ENCODE measurements around the gene ARID5B.
A peak's percentile ranks its signal among the peaks of the same experiment; 100 is the strongest.

The ARID5B gene

GRCh38 chr10:61895898-61896600 lies 5.5 kb upstream of the ARID5B start:
- in situ Hi-C loops (cut with HindIII; ENCODE audit: low sequenced_read_pairs): no loop called here
- no peak for TF ChIP-seq CTCF (IDR thresholded peaks at IDR 0.05; ENCODE audit: low read depth, low read length, missing control alignments)
- no peak overlapping the region for H3K4me3 ChIP-seq (ENCODE audit: low read depth, low read length)
- no peak for DNase-seq (ENCODE audit: low read depth)

- in situ Hi-C loops (cut with HindIII; ENCODE audit: low sequenced_read_pairs): no loop called here
- DNase-seq (ENCODE audit: low read depth): no peak
- H3K4me3 ChIP-seq (ENCODE audit: low read depth, low read length): peak overlapping the region; percentile 32
- peak; percentile 69 for TF ChIP-seq CTCF (IDR thresholded peaks at IDR 0.05; ENCODE audit: low read depth, low read length, missing control alignments)
Observed at GRCh38 chr10:61896854-61897661, 4.4 kb upstream of the ARID5B start.

- in situ Hi-C loops (cut with HindIII; ENCODE audit: low sequenced_read_pairs): no loop called here
- no peak for DNase-seq (ENCODE audit: low read depth)
- peak; percentile 55 for TF ChIP-seq CTCF (IDR thresholded peaks at IDR 0.05; ENCODE audit: low read depth, low read length, missing control alignments)
- peak overlapping the region; percentile 32 for H3K4me3 ChIP-seq (ENCODE audit: low read depth, low read length)
Observed at GRCh38 chr10:61897671-61898434, 3.6 kb upstream of the ARID5B start.

GRCh38 chr10:61898435-61898778 lies 3.1 kb upstream of the ARID5B start:
- TF ChIP-seq CTCF (IDR thresholded peaks at IDR 0.05; ENCODE audit: low read depth, low read length, missing control alignments): no peak
- in situ Hi-C loops (cut with HindIII; ENCODE audit: low sequenced_read_pairs): no loop called here
- no peak overlapping the region for H3K4me3 ChIP-seq (ENCODE audit: low read depth, low read length)
- no peak for DNase-seq (ENCODE audit: low read depth)

GRCh38 chr10:61899069-61899531 lies 2.4 kb upstream of the ARID5B start:
- DNase-seq (ENCODE audit: low read depth): no peak
- TF ChIP-seq CTCF (IDR thresholded peaks at IDR 0.05; ENCODE audit: low read depth, low read length, missing control alignments): no peak
- no peak overlapping the region for H3K4me3 ChIP-seq (ENCODE audit: low read depth, low read length)
- in situ Hi-C loops (cut with HindIII; ENCODE audit: low sequenced_read_pairs): no loop called here

GRCh38 chr10:61899663-61899996 lies 1.9 kb upstream of the ARID5B start:
- in situ Hi-C loops (cut with HindIII; ENCODE audit: low sequenced_read_pairs): no loop called here
- H3K4me3 ChIP-seq (ENCODE audit: low read depth, low read length): peak overlapping the region; percentile 79
- no peak for TF ChIP-seq CTCF (IDR thresholded peaks at IDR 0.05; ENCODE audit: low read depth, low read length, missing control alignments)
- no peak for DNase-seq (ENCODE audit: low read depth)

Data from astrocyte of the cerebellum (primary cell).